ENCODE measurements around the gene VPS9D1. TPM values are rescaled to one million over a fixed set of nuclear protein-coding genes. Genes with fewer than 3 reads are reported as not detected.

VPS9D1 gene
- total and polyA plus RNA-seq, 7 donors, result 3.7 to 10.3 (median 5.2) TPM

- Histone ChIP-seq H3K4me1 (peaks cover 31% of the 10 kb centered on the region), H3K27me3 (ENCODE audit: insufficient read depth in 3 of 3, low read length in 2 of 3) (no peaks in the 10 kb centered on the region), H3K27ac (no peak overlapping the region), H3K36me3 (ENCODE audit: insufficient read depth in 1 of 2, low read depth in 1 of 2) (peaks cover 3 to 61% of the 10 kb centered on the region in 2 donors), H3K4me3 (peak overlapping the region; percentile 97), H3K9me3 (no peaks in the 10 kb centered on the region)
- DNase-seq (peak in 1 of 2 donors; percentile 73), ATAC-seq (no peak)
- intact Hi-C loops (cut with DNase I), result no loop called here
- no peak for TF ChIP-seq CTCF (IDR thresholded peaks at IDR 0.05)
- 64 to 77% (median 70%) methylated on average over 29 to 30 of the region's 30 CpGs for WGBS, 3 donors
These were observed 2.9 kb upstream of the VPS9D1 start for GRCh38 chr16:89723279-89724250.

- TF ChIP-seq CTCF (IDR thresholded peaks at IDR 0.05), result no peak
- Histone ChIP-seq H3K9me3 (no peaks in the 10 kb centered on the region), H3K4me3 (peak overlapping the region; percentile 97), H3K36me3 (ENCODE audit: insufficient read depth in 1 of 2, low read depth in 1 of 2) (peaks cover 3 to 53% of the 10 kb centered on the region in 2 donors), H3K27ac (peak overlapping the region; percentile 98), H3K4me1 (peaks cover 31% of the 10 kb centered on the region), H3K27me3 (ENCODE audit: insufficient read depth in 3 of 3, low read length in 2 of 3) (no peaks in the 10 kb centered on the region)
- DNase-seq, result peak; percentile 70 to 84
- ATAC-seq, result peak in 2 of 4 donors; percentile 4 to 6
- intact Hi-C loops (cut with DNase I), result no loop called here
- 48 to 55% (median 51%) methylated on average over 51 to 56 of the region's 56 CpGs for WGBS, 3 donors
These were observed 1.9 kb upstream of the VPS9D1 start for GRCh38 chr16:89722392-89723278.

- peaks cover 31% of the 10 kb centered on the region for H3K4me1 ChIP-seq
- intact Hi-C loops (cut with DNase I), result loop anchor here in 1 of 2 donors (1.0 kb wide), 1 partner anchor 64 kb away; the partner anchor contains the start of genes CHMP1A and SPATA33
These were observed 1.1 kb upstream of the VPS9D1 start for GRCh38 chr16:89721546-89722391.

More at GRCh38 chr16:89721546-89722391, 1.1 kb upstream of the VPS9D1 start:
- peaks cover 3 to 44% of the 10 kb centered on the region in 2 donors for H3K36me3 ChIP-seq (ENCODE audit: insufficient read depth in 1 of 2, low read depth in 1 of 2)
- 1 to 4% (median 2%) methylated on average over 44 to 112 of the region's 112 CpGs for WGBS, 3 donors
- peak; percentile 23 to 26 (median 24) for ATAC-seq
- peak overlapping the region; percentile 98 for H3K27ac ChIP-seq
- H3K9me3 ChIP-seq, result no peaks in the 10 kb centered on the region
- no peaks in the 10 kb centered on the region for H3K27me3 ChIP-seq (ENCODE audit: insufficient read depth in 3 of 3, low read length in 2 of 3)
- DNase-seq, result peak; percentile 61 to 77
- no peak for TF ChIP-seq CTCF (IDR thresholded peaks at IDR 0.05)
- H3K4me3 ChIP-seq, result peak overlapping the region; percentile 97
